Neural crest cell (in vitro differentiated cells): ENCODE measurements around the gene DUSP22. TPM values are rescaled to one million over a fixed set of nuclear protein-coding genes. Genes with fewer than 3 reads are reported as not detected.

Experiments
- DNase-seq: peaks from one replicate; pipeline ENCODE4 v3.0.0; 2021; ENCODE audit warnings: low read depth, mixed read lengths, low spot score
- H3K27ac Mint-ChIP-seq: one replicate; pipeline ENCODE4 v1.8.0; 2021; ENCODE audit warnings: mild to moderate bottlenecking, mixed read lengths; ENCODE audit not compliant: unreplicated experiment
- H3K27me3 Mint-ChIP-seq: 2 replicates; pipeline ENCODE4 v1.8.0; 2021; ENCODE audit warnings: low read depth, mild to moderate bottlenecking, mixed read lengths
- H3K36me3 Mint-ChIP-seq: 2 replicates; pipeline ENCODE4 v1.8.0; 2021; ENCODE audit warnings: low read depth, mild to moderate bottlenecking, mixed read lengths
- H3K4me1 Mint-ChIP-seq: 2 replicates; pipeline ENCODE4 v1.8.0; 2021; ENCODE audit warnings: mixed read lengths
- H3K4me3 Mint-ChIP-seq: one replicate; pipeline ENCODE4 v1.8.0; 2021; ENCODE audit warnings: mild to moderate bottlenecking, mixed read lengths
- H3K9me3 Mint-ChIP-seq: 2 replicates; pipeline ENCODE4 v1.8.0; 2021; ENCODE audit warnings: mixed read lengths
- total RNA-seq: library from RNA; stranded (reverse); gene quantifications from 2 replicates; pipeline ENCODE4 v1.2.1, GENCODE V29; 2021
- TF ChIP-seq, protein P1 (sequence below): fragments of 200-600 bp; sonication (generic); conservative IDR thresholded peaks from 2 replicates; pipeline ENCODE4 v1.5.0; 2021; ENCODE audit warnings: antibody characterized with exemption, mild to moderate bottlenecking

DUSP22 gene
- total RNA-seq, 1 donor from 2014 or later = 35.1 TPM

DNA sequence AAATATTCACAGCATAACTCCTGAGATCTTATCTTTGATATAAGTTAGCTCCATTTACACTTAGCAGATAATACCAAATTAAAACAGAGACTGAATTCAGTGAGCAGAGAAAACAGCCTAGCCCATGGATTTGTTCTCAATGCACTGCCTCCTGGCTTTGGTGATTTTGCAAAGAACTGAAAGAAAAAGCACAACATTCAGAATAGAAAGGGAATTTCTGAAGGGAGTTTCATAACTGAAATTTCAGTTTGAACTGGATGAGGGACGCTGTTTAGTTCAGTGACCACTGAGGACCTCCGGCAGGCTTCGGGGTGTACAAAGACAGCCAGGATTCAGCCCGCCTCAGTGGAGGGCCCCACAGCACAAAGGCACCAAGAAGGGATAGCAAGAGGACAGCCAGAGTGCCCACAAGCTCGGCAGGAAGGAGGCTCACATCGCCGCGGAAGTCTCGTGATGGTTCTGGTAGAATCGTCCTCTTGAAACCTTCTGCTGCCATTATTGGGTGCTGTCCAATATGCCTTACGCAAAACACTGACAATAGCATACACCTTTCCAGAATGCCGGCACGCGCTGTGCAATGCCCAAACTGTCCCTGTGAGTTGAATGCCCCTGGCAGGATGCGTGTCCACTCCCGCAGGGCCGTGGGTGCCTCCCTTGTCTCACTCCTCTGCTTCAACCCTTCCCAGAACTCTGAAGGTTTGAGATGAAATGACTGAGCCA is 89.6 kb downstream of the DUSP22 start:
- H3K4me1 Mint-ChIP-seq = no peaks in the 10 kb centered on the region
- TF ChIP-seq, protein P1, sequence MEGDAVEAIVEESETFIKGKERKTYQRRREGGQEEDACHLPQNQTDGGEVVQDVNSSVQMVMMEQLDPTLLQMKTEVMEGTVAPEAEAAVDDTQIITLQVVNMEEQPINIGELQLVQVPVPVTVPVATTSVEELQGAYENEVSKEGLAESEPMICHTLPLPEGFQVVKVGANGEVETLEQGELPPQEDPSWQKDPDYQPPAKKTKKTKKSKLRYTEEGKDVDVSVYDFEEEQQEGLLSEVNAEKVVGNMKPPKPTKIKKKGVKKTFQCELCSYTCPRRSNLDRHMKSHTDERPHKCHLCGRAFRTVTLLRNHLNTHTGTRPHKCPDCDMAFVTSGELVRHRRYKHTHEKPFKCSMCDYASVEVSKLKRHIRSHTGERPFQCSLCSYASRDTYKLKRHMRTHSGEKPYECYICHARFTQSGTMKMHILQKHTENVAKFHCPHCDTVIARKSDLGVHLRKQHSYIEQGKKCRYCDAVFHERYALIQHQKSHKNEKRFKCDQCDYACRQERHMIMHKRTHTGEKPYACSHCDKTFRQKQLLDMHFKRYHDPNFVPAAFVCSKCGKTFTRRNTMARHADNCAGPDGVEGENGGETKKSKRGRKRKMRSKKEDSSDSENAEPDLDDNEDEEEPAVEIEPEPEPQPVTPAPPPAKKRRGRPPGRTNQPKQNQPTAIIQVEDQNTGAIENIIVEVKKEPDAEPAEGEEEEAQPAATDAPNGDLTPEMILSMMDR = no peak
- H3K4me3 Mint-ChIP-seq = no peak overlapping the region
- H3K27me3 Mint-ChIP-seq = peaks cover 46% of the 10 kb centered on the region
- no peak overlapping the region for H3K27ac Mint-ChIP-seq
- no peak for DNase-seq
- H3K36me3 Mint-ChIP-seq = peaks cover 6% of the 10 kb centered on the region
- H3K9me3 Mint-ChIP-seq = peaks cover 5% of the 10 kb centered on the region

DNA sequence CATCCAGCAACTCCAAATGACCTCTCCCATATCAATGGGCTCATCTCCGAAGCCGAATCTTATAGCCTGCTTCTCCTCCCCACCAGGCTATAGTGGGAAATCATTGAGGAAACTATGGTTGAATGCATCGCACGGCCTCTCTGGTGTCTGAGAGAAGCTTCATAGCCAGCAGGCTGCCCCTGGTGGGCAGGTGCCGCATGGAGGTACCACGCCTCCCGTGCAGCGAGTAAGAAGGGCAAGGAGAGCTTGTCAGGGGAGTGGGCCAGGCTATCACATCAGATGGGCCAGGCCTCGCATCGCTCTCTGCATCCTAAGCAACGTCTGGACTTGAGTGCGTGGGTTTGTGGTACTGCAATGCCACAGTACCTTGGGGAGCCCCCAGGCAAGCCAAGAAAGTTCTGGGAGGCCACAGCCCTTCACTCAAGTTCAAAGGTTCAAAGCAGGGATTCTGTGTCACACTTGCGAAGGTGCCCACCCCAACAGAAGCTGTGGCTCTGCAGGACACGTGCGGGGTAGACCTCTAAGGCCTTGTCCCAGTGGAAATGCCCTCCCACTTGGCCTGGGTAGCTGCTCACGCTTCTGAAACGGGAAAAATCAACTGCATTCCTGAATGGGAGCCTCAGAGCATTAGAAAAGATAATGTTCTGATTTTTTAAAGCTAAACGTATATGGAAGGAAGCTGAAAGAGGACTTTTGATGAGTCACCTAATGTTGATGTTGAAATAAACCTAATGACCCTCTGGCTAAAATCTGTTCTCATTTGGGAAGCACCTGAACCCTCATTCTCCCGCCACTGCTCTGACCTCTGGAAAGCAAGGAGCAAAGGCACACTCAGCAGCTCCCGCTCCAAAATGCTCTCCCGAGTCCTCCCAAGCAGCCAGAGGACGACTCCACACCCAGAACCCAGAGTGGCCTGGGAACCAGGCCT is 90.9 kb downstream of the DUSP22 start:
- Mint-ChIP-seq H3K9me3 (no peaks in the 10 kb centered on the region), H3K36me3 (peaks cover 4% of the 10 kb centered on the region), H3K4me1 (no peaks in the 10 kb centered on the region), H3K27me3 (peaks cover 56% of the 10 kb centered on the region), H3K4me3 (no peak overlapping the region), H3K27ac (no peak overlapping the region)
- DNase-seq = no peak
- TF ChIP-seq, protein P1 = no peak

DNA sequence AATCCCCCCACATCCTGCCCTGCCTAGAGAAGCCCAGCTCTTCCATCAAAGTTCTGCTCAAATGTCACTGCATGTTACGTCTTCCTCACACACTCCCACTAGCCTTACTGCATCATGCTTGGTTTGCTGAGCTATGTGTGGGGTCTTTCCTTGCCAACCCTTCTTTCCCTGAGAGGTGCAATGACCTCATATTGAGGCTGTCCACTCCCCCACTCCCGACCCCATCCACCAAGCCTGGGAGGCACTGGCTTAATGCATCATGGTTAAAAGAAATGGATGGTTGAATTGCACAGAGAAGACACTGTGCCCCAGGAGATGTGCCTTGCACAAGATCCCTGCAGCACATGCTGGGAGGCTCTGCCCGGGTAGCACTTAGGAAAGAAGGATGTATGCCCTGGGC is 91.6 kb downstream of the DUSP22 start:
- no peaks in the 10 kb centered on the region for H3K36me3 Mint-ChIP-seq
- no peak overlapping the region for H3K27ac Mint-ChIP-seq
- peaks cover 63% of the 10 kb centered on the region for H3K27me3 Mint-ChIP-seq
- no peak for DNase-seq
- H3K4me1 Mint-ChIP-seq = no peaks in the 10 kb centered on the region
- no peaks in the 10 kb centered on the region for H3K9me3 Mint-ChIP-seq
- TF ChIP-seq, protein P1 = no peak
- no peak overlapping the region for H3K4me3 Mint-ChIP-seq

DNA sequence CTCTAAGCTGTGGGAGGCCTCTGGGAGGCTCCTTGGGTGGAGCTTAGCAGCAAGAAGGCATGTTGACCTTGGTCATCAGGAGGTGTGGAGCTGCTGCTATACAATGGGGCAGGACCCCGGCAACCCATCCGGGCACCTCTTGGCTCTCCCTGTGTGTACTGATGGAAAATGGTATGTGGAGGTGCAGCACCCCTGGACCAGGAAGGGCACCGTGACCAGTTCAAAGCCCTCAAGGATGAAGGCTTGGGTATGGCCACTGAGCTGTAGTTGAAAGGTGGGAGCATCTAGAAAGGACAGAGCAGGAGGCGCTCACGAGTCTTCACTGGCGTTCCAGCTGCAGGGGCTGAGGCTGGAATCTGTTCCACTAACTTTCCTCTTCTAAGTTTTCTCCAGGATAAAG is 92.6 kb downstream of the DUSP22 start:
- H3K27me3 Mint-ChIP-seq = peaks cover 73% of the 10 kb centered on the region
- no peaks in the 10 kb centered on the region for H3K36me3 Mint-ChIP-seq

DNA sequence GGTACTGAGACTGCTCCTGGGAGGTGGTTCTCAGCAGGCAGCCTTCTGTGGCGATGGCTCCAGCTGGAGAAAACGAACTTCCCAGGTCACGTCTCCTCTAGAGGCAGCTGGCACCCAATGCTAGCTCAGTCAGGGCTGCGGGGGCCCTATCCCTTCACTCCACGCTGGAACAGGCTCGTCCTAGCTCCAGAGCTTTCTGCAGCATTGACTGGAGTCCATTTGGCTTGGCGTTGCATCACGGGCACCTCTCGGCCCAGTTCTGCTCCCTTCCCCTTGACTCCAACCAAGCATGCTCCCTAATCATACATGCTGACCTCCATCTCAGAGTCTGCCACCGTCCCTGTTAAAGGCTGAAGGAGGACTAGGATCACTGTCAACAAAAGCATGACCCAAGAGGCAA is 93.3 kb downstream of the DUSP22 start:
- no peak for DNase-seq
- peaks cover 76% of the 10 kb centered on the region for H3K27me3 Mint-ChIP-seq
- H3K36me3 Mint-ChIP-seq = no peaks in the 10 kb centered on the region
- no peak overlapping the region for H3K4me3 Mint-ChIP-seq
- H3K9me3 Mint-ChIP-seq = no peaks in the 10 kb centered on the region
- H3K4me1 Mint-ChIP-seq = no peaks in the 10 kb centered on the region
- H3K27ac Mint-ChIP-seq = no peak overlapping the region
- TF ChIP-seq, protein P1 = no peak

More for the DNA sequence above, 92.6 kb downstream of the DUSP22 start:
- H3K9me3 Mint-ChIP-seq = no peaks in the 10 kb centered on the region
- H3K4me3 Mint-ChIP-seq = no peak overlapping the region
- DNase-seq = no peak
- H3K4me1 Mint-ChIP-seq = no peaks in the 10 kb centered on the region
- TF ChIP-seq, protein P1 = no peak
- no peak overlapping the region for H3K27ac Mint-ChIP-seq
